AG08395 (cell line): ENCODE measurements around the gene C17orf78.
"Not testable (repeated sequence)": the region's sequence is repeated elsewhere in the genome, so short reads cannot be mapped to it uniquely, and the experiment has no call there.

ENCODE experiments used
- DNase-seq: peaks from one replicate; pipeline ENCODE4 v3.0.0; 2012; ENCODE audit warnings: mixed read lengths, low spot score

The C17orf78 gene

GRCh38 chr17:37386462-37386861, 10.7 kb downstream of the C17orf78 start:
- DNase-seq = no peak

- DNase-seq = peak; percentile 27
Measured at GRCh38 chr17:37388266-37388665, 12.5 kb downstream of the C17orf78 start.

GRCh38 chr17:37389160-37389559, 13.4 kb downstream of the C17orf78 start:
- DNase-seq = no peak

GRCh38 chr17:37391146-37391545, 15.4 kb downstream of the C17orf78 start:
- no peak for DNase-seq

- peak; percentile 44 for DNase-seq
Measured at GRCh38 chr17:37392024-37392590, 16.3 kb downstream of the C17orf78 start.

- no peak for DNase-seq
Measured at GRCh38 chr17:37393352-37393751, 17.6 kb downstream of the C17orf78 start.

GRCh38 chr17:37399265-37399803, 23.5 kb downstream of the C17orf78 start:
- no peak for DNase-seq

- DNase-seq = no peak
Measured at GRCh38 chr17:37400505-37400904, 24.7 kb downstream of the C17orf78 start.

GRCh38 chr17:37405522-37405921, 29.7 kb downstream of the C17orf78 start:
- DNase-seq = not testable (repeated sequence)

- DNase-seq = no peak
Measured at GRCh38 chr17:37405955-37406634, 30.3 kb downstream of the C17orf78 start.

- peak; percentile 97 for DNase-seq
Measured at GRCh38 chr17:37406635-37407461, 31.1 kb downstream of the C17orf78 start, which contains the start of the genes ACACA and TADA2A. TSS of gene ACACA (minus strand) at chr17:37406836. CDS start at chr17:37406299, 537 bp downstream. TSS of gene TADA2A (plus strand) at chr17:37406886. CDS start at chr17:37411366, 4,480 bp downstream.

GRCh38 chr17:37408145-37408479, 32.3 kb downstream of the C17orf78 start:
- not testable (repeated sequence) for DNase-seq

- no peak for DNase-seq
Measured at GRCh38 chr17:37410357-37410756, 34.6 kb downstream of the C17orf78 start.

- no peak for DNase-seq
Measured at GRCh38 chr17:37413875-37414519, 38.2 kb downstream of the C17orf78 start.

- DNase-seq = no peak
Measured at GRCh38 chr17:37417852-37418251, 42.1 kb downstream of the C17orf78 start.

- DNase-seq = no peak
Measured at GRCh38 chr17:37422971-37423625, 47.3 kb downstream of the C17orf78 start.

- no peak for DNase-seq
Measured at GRCh38 chr17:37425268-37425667, 49.5 kb downstream of the C17orf78 start.

GRCh38 chr17:37429039-37429438, 53.3 kb downstream of the C17orf78 start:
- no peak for DNase-seq

- no peak for DNase-seq
Measured at GRCh38 chr17:37429453-37429852, 53.7 kb downstream of the C17orf78 start.

- peak; percentile 44 for DNase-seq
Measured at GRCh38 chr17:37430051-37430627, 54.4 kb downstream of the C17orf78 start.

- DNase-seq = no peak
Measured at GRCh38 chr17:37432671-37433070, 56.9 kb downstream of the C17orf78 start.
